ENCODE results near the gene GCC2.

Gene GCC2

GRCh38 chr2:108436976-108437375 lies 12.0 kb upstream of the GCC2 start:
- H3K27ac ChIP-seq, result no peak overlapping the region
- H3K36me3 ChIP-seq (ENCODE audit: control insufficient read depth, insufficient read depth, low read length), result no peaks in the 10 kb centered on the region

GRCh38 chr2:108441712-108442111 lies 7.3 kb upstream of the GCC2 start:
- Histone ChIP-seq H3K36me3 (ENCODE audit: control insufficient read depth, insufficient read depth, low read length) (no peaks in the 10 kb centered on the region), H3K4me2 (ENCODE audit: low read length) (no peak overlapping the region), H3K4me3 (ENCODE audit: low read depth, low read length) (no peak overlapping the region), H3K79me2 (no peaks in the 10 kb centered on the region), H2AFZ (no peak overlapping the region), H3K27me3 (ENCODE audit: control insufficient read depth, insufficient read depth, low read length) (no peaks in the 10 kb centered on the region), H3K9me3 (ENCODE audit: control insufficient read depth, low read length) (no peaks in the 10 kb centered on the region), H3K9ac (no peak overlapping the region), H3K27ac (no peak overlapping the region), H3K4me1 (no peaks in the 10 kb centered on the region)
- no peak for TF ChIP-seq CTCF (IDR thresholded peaks at IDR 0.05)

More at GRCh38 chr2:108436976-108437375, 12.0 kb upstream of the GCC2 start:
- Histone ChIP-seq H3K4me3 (ENCODE audit: low read depth, low read length) (no peak overlapping the region), H2AFZ (no peak overlapping the region), H3K9me3 (ENCODE audit: control insufficient read depth, low read length) (no peaks in the 10 kb centered on the region), H3K9ac (no peak overlapping the region), H3K4me1 (no peaks in the 10 kb centered on the region), H3K4me2 (ENCODE audit: low read length) (no peak overlapping the region), H3K27me3 (ENCODE audit: control insufficient read depth, insufficient read depth, low read length) (no peaks in the 10 kb centered on the region), H3K79me2 (no peaks in the 10 kb centered on the region)
- no peak for TF ChIP-seq CTCF (IDR thresholded peaks at IDR 0.05)

GRCh38 chr2:108444941-108445840 lies 3.8 kb upstream of the GCC2 start:
- H3K9me3 ChIP-seq (ENCODE audit: control insufficient read depth, low read length), result no peaks in the 10 kb centered on the region
- no peak for TF ChIP-seq CTCF (IDR thresholded peaks at IDR 0.05)
- no peak overlapping the region for H3K4me2 ChIP-seq (ENCODE audit: low read length)
- H3K9ac ChIP-seq, result no peak overlapping the region
- no peaks in the 10 kb centered on the region for H3K27me3 ChIP-seq (ENCODE audit: control insufficient read depth, insufficient read depth, low read length)
- peaks cover 4% of the 10 kb centered on the region for H3K4me1 ChIP-seq
- H2AFZ ChIP-seq, result no peak overlapping the region
- no peak overlapping the region for H3K4me3 ChIP-seq (ENCODE audit: low read depth, low read length)
- peaks cover 4% of the 10 kb centered on the region for H3K79me2 ChIP-seq
- no peaks in the 10 kb centered on the region for H3K36me3 ChIP-seq (ENCODE audit: control insufficient read depth, insufficient read depth, low read length)
- no peak overlapping the region for H3K27ac ChIP-seq

GRCh38 chr2:108446703-108447102 lies 2.3 kb upstream of the GCC2 start:
- H3K9ac ChIP-seq, result no peak overlapping the region
- no peak for TF ChIP-seq CTCF (IDR thresholded peaks at IDR 0.05)
- H3K27ac ChIP-seq, result no peak overlapping the region
- H3K27me3 ChIP-seq (ENCODE audit: control insufficient read depth, insufficient read depth, low read length), result no peaks in the 10 kb centered on the region
- H3K4me3 ChIP-seq (ENCODE audit: low read depth, low read length), result no peak overlapping the region
- no peak overlapping the region for H2AFZ ChIP-seq
- H3K9me3 ChIP-seq (ENCODE audit: control insufficient read depth, low read length), result no peaks in the 10 kb centered on the region
- H3K4me2 ChIP-seq (ENCODE audit: low read length), result no peak overlapping the region
- H3K36me3 ChIP-seq (ENCODE audit: control insufficient read depth, insufficient read depth, low read length), result no peaks in the 10 kb centered on the region
- peaks cover 4% of the 10 kb centered on the region for H3K4me1 ChIP-seq
- peaks cover 4% of the 10 kb centered on the region for H3K79me2 ChIP-seq
